Adipocyte (in vitro differentiated cells): ENCODE results near the gene TMEM106C.
"Not testable (repeated sequence)": the region's sequence is repeated elsewhere in the genome, so short reads cannot be mapped to it uniquely, and the experiment has no call there.

Experiments
- DNase-seq: peaks from one replicate; pipeline ENCODE4 v3.0.0-alpha.2; 2015; ENCODE audit warnings: low read depth
- H3K27me3 ChIP-seq: replicated peaks from 2 replicates; pipeline ENCODE4 v1.7.0; 2013; ENCODE audit warnings: mild to moderate bottlenecking, low read length, moderate library complexity; ENCODE audit not compliant: control insufficient read depth, insufficient read depth
- H3K36me3 ChIP-seq: 2 replicates; pipeline ENCODE4 v1.7.0; 2013; ENCODE audit warnings: low read length, mild to moderate bottlenecking, moderate library complexity; ENCODE audit not compliant: control insufficient read depth, insufficient read depth, severe bottlenecking
- H3K4me1 ChIP-seq: 2 replicates; pipeline ENCODE4 v1.7.0; 2013; ENCODE audit warnings: mild to moderate bottlenecking, low read length, moderate library complexity; ENCODE audit not compliant: control insufficient read depth, insufficient read depth
- H3K4me3 ChIP-seq: 2 replicates; pipeline ENCODE4 v1.7.0; 2013; ENCODE audit warnings: mild to moderate bottlenecking, low read length, moderate library complexity
- H3K9ac ChIP-seq: 2 replicates; pipeline ENCODE4 v1.7.0; 2013; ENCODE audit warnings: mild to moderate bottlenecking, low read length, moderate library complexity
- H3K9me3 ChIP-seq: 2 replicates; pipeline ENCODE4 v1.7.0; 2013; ENCODE audit warnings: mild to moderate bottlenecking, low read length, moderate library complexity; ENCODE audit not compliant: control insufficient read depth

TMEM106C gene

GRCh38 chr12:47954058-47954457 lies 9.3 kb upstream of the TMEM106C start:
- Histone ChIP-seq H3K9me3 (peaks cover 7% of the 10 kb centered on the region), H3K36me3 (no peaks in the 10 kb centered on the region), H3K27me3 (peaks cover 21% of the 10 kb centered on the region), H3K4me3 (no peak overlapping the region), H3K9ac (no peak overlapping the region), H3K4me1 (peaks cover 2% of the 10 kb centered on the region)
- DNase-seq: no peak

GRCh38 chr12:47954467-47955045 lies 8.8 kb upstream of the TMEM106C start:
- Histone ChIP-seq H3K9ac (no peak overlapping the region), H3K36me3 (no peaks in the 10 kb centered on the region), H3K9me3 (peaks cover 7% of the 10 kb centered on the region), H3K27me3 (peaks cover 23% of the 10 kb centered on the region), H3K4me3 (no peak overlapping the region), H3K4me1 (no peaks in the 10 kb centered on the region)
- DNase-seq: no peak

- Histone ChIP-seq H3K9me3 (peaks cover 7% of the 10 kb centered on the region), H3K27me3 (peaks cover 28% of the 10 kb centered on the region)
Measured at GRCh38 chr12:47955059-47955458, 8.3 kb upstream of the TMEM106C start.

GRCh38 chr12:47957671-47958070 lies 5.7 kb upstream of the TMEM106C start:
- H3K27me3 ChIP-seq: peaks cover 28% of the 10 kb centered on the region
- not testable (repeated sequence) for DNase-seq

More at GRCh38 chr12:47955059-47955458, 8.3 kb upstream of the TMEM106C start:
- Histone ChIP-seq H3K9ac (no peak overlapping the region), H3K4me3 (no peak overlapping the region), H3K36me3 (no peaks in the 10 kb centered on the region), H3K4me1 (no peaks in the 10 kb centered on the region)
- no peak for DNase-seq

GRCh38 chr12:47962198-47962597 lies 1.2 kb upstream of the TMEM106C start:
- Histone ChIP-seq H3K27me3 (peaks cover 14% of the 10 kb centered on the region), H3K4me3 (no peak overlapping the region), H3K36me3 (no peaks in the 10 kb centered on the region), H3K9me3 (peaks cover 7% of the 10 kb centered on the region), H3K4me1 (peaks cover 16% of the 10 kb centered on the region), H3K9ac (no peak overlapping the region)
- no peak for DNase-seq

More at GRCh38 chr12:47957671-47958070, 5.7 kb upstream of the TMEM106C start:
- H3K4me3 ChIP-seq, H3K9me3 ChIP-seq, H3K4me1 ChIP-seq, H3K9ac ChIP-seq, H3K36me3 ChIP-seq: not testable (repeated sequence)

- Histone ChIP-seq H3K9me3 (no peaks in the 10 kb centered on the region), H3K4me1 (peaks cover 33% of the 10 kb centered on the region), H3K9ac (peak overlapping the region; percentile 79), H3K4me3 (peak overlapping the region; percentile 94), H3K27me3 (peaks cover 14% of the 10 kb centered on the region), H3K36me3 (no peaks in the 10 kb centered on the region)
- no peak for DNase-seq
Measured at GRCh38 chr12:47964106-47964728, 821 bp downstream of the TMEM106C start.

GRCh38 chr12:47965581-47965980 lies 2.2 kb downstream of the TMEM106C start:
- Histone ChIP-seq H3K4me1 (peaks cover 33% of the 10 kb centered on the region), H3K4me3 (no peak overlapping the region), H3K27me3 (peaks cover 2% of the 10 kb centered on the region), H3K36me3 (no peaks in the 10 kb centered on the region), H3K9ac (no peak overlapping the region), H3K9me3 (no peaks in the 10 kb centered on the region)
- DNase-seq: no peak

GRCh38 chr12:47967461-47968321 lies 4.3 kb downstream of the TMEM106C start:
- Histone ChIP-seq H3K4me3 (no peak overlapping the region), H3K4me1 (peaks cover 33% of the 10 kb centered on the region)
- DNase-seq: peak; percentile 53

GRCh38 chr12:47969845-47970244 lies 6.4 kb downstream of the TMEM106C start:
- Histone ChIP-seq H3K4me3 (no peak overlapping the region), H3K9me3 (no peaks in the 10 kb centered on the region), H3K36me3 (no peaks in the 10 kb centered on the region), H3K9ac (no peak overlapping the region), H3K4me1 (peaks cover 22% of the 10 kb centered on the region), H3K27me3 (peaks cover 8% of the 10 kb centered on the region)
- no peak for DNase-seq

More at GRCh38 chr12:47967461-47968321, 4.3 kb downstream of the TMEM106C start:
- no peaks in the 10 kb centered on the region for H3K36me3 ChIP-seq
- no peaks in the 10 kb centered on the region for H3K9me3 ChIP-seq
- H3K27me3 ChIP-seq: no peaks in the 10 kb centered on the region
- no peak overlapping the region for H3K9ac ChIP-seq

GRCh38 chr12:47970843-47971242 lies 7.4 kb downstream of the TMEM106C start:
- Histone ChIP-seq H3K9ac (no peak overlapping the region), H3K36me3 (no peaks in the 10 kb centered on the region), H3K9me3 (no peaks in the 10 kb centered on the region), H3K27me3 (peaks cover 8% of the 10 kb centered on the region), H3K4me1 (peaks cover 22% of the 10 kb centered on the region), H3K4me3 (no peak overlapping the region)
- DNase-seq: no peak

- Histone ChIP-seq H3K4me1 (peaks cover 10% of the 10 kb centered on the region), H3K27me3 (peaks cover 19% of the 10 kb centered on the region), H3K9me3 (no peaks in the 10 kb centered on the region), H3K9ac (no peak overlapping the region), H3K4me3 (no peak overlapping the region), H3K36me3 (no peaks in the 10 kb centered on the region)
- DNase-seq: no peak
Measured at GRCh38 chr12:47972895-47973294, 9.5 kb downstream of the TMEM106C start.
